Measurements from ENCODE around the gene SEC61G. TPM values are rescaled to one million over a fixed set of nuclear protein-coding genes. Genes with fewer than 3 reads are reported as not detected.

Gene SEC61G
- total RNA-seq, 1 donor from 2014 or later, result 345 TPM

DNA sequence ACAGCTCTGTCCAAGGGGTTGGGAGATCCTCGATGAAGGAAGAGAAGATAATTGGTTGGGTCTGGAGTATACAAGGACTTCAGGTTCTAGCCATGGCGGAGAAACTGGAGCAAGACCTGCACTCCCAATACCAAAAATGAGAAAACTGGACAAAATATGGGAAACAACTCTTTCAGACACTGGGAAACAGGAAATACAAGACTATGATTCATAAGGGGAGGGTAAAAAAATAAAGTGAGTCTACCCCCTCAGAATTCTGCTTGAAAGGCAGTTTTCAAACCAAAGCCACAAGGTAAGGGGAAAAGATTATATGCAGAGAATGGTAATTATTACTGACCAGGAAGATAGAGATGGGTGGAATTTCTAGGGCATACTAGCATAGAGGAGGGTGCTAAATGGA lies 10.2 kb upstream of the SEC61G start:
- no peak for DNase-seq (ENCODE audit: extremely low read depth, low read depth, low spot score)

DNA sequence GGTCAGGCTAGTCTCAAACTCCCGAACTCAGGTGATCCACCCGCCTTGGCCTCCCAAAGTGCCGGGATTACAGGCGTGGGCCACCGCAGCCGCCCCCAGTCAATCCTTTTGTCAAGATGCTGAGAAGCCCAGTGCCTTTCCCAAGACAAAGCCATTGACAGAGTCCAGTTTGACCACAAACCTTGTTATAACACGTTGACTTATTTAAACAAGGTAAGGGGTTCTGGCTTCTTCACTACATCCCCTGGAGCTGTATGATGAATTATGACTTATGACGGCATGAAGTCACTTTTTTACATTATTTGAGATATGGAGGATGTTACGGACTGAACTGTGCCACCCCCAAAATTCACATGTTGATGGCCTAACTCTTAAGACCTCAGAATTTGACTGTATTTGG lies 5.8 kb upstream of the SEC61G start:
- no peak for DNase-seq (ENCODE audit: extremely low read depth, low read depth, low spot score)

DNA sequence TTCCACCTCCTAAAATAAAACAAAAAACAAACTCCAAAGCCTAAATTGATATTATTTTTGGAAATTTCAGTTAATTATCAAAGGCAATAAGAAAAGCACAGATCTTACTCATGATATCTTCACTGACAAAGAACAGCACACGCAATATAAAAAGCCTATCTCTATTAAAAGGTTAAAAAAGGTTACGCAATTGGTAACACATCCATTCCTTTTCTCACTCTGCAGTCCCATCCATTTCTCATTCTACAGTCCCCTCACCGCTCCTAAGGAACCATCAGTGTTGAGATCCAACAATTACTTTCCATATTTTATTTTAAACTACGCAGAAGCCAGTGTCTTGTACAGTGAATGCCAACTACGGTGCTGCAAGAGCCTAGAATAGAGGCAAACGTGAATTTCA lies 1.3 kb downstream of the SEC61G start:
- DNase-seq (ENCODE audit: extremely low read depth, low read depth, low spot score), result no peak

DNA sequence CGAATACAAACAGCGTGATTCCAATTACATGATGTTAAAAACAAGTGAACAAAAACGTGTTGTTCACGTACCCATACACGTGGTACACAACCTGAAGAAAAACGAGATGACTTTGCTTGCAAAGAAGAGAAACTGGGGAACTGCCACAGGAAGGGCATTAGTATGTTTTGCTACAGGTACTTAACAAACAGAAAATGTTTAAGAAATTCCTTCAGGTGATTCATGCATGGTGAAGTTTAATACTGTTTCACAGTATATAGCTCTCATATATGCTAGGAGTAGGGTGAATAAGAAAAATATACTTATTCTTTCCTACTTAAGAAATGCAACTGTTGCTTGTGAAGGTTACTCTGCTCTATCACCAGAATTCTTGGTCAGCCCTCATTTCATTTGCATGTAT lies 9.8 kb downstream of the SEC61G start:
- no peak for DNase-seq (ENCODE audit: extremely low read depth, low read depth, low spot score)

DNA sequence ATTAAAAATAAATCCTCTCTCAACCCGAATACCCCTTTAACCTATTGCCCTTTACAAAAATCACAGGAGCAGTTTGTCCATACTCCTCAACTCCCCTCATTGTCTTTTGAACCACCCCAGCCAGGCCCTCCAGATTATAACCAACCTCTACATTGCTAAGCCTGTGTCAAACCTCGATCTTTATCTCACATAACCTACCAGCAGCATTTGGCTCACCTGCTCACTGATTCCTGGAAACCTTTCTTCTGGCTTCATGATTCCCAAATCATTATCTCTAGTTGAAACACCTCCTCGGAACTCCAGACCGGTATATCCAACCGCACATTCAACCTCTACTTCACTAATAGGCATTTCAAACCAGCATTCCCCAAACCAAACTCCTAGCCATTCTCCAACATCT lies 11.8 kb downstream of the SEC61G start:
- no peak for DNase-seq (ENCODE audit: extremely low read depth, low read depth, low spot score)

DNA sequence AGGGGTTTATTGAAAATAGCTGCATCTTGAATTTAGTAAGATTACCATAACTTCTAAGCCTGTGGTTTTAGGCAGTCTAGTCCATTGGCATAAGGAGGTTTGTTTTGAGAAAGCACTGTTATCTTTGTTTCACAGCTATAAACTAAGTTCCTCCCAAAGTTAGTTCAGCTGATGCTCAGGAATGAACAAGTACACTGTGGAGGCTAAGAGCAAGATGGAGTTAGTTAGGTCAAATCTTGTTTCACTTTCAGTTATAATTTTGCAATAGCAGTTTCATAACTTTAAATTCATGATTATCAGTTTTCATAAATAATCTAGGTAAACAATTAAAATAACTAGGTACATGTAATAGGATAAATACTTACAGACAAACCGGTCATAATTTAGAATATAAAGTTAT lies 15.4 kb downstream of the SEC61G start:
- DNase-seq (ENCODE audit: extremely low read depth, low read depth, low spot score), result no peak

DNA sequence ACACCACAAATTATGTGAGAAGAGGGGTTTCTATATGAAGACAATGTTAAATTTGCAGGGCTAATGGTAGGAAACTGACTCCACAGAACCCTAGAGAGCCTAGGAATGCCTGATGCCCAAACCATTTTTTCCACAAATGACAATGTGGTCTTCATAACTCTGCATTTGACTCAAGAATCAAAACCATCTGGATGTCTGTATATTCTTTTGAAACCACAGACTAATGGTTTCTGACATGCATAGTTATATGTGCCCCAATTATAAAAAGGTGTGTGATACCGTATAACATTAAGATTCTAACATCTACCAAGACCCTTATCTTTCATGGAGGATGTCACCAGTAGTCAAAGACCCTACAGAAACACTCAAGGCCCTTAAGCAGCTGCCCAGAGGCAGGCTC lies 20.3 kb downstream of the SEC61G start:
- no peak for DNase-seq (ENCODE audit: extremely low read depth, low read depth, low spot score)

DNA sequence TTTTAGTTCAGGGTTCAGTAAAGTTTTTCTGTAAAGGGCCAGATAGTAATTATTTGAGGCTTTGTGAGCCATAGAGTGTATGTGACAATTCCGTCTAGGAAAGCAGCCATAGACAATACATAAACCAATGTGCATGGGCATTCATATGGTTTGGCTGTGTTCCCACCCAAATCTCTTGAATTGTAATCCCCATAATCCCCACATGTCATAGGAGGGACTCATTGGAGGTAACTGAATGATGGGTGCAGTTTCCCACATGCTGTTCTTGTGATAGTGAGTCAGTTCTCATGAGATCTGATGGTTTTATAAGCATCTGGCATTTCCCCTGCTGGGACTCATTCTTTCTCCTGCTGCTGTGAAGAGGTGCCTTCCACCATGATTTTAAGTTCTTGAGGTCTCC lies 29.9 kb downstream of the SEC61G start:
- DNase-seq (ENCODE audit: extremely low read depth, low read depth, low spot score), result no peak

DNA sequence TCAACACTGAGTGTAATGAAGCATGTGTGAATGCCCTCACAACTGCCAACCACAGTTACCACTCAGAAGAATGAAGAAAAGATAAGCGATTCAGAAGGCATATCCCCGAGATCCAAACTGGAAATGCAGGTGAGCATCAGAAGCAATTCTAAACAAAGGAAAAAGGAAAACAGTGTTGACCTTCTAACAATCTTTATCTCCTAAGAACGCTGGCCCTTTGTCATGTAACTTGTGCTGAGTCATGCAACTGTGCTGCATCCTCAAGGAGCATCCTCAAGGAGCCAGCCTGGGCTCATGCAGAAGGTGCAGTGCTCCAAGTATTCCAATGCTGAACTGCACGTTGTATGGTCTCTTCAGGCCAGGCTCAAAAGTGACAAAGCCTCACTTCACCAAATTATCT lies 30.6 kb downstream of the SEC61G start:
- DNase-seq (ENCODE audit: extremely low read depth, low read depth, low spot score), result no peak

DNA sequence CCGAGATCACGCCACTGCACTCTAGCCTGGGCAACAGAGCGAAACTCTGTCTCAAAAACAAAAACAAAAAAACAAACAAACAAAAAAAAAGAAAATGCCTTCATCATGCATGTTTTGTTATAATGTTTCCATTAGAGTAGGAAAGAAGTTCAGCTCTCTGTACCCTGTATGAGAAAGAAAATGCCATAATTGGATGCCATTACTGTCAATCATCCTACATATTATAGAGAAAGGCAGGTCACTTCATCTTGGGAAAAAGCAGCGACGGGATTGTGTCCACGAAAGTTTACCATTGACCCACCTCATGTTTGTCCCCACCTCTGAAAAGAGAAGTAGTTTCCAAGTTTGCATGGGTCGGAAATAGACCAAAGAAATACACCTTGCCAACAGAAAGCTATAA lies 33.8 kb downstream of the SEC61G start:
- DNase-seq (ENCODE audit: extremely low read depth, low read depth, low spot score), result no peak

DNA sequence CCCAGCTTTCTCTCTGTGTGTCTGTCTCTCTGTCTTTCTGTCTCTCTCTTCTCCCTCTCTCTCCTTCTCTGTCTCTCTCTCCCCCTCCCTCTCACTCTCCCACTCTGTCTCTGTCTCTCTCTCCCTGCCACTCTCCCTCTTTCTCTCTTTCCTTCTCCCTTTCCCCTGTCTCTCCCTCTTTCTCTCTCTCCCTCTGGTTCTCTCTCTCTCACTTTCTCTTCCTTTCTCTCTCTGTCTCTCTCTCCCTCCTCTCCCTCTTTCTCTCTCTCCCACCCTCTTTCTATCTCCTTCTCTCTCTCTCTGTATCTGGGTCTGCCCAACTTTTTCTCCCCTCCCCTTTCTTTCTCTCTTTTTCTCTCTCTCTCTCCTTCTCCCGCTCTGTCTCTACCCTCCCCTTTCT lies 36.5 kb downstream of the SEC61G start:
- no peak for DNase-seq (ENCODE audit: extremely low read depth, low read depth, low spot score)

DNA sequence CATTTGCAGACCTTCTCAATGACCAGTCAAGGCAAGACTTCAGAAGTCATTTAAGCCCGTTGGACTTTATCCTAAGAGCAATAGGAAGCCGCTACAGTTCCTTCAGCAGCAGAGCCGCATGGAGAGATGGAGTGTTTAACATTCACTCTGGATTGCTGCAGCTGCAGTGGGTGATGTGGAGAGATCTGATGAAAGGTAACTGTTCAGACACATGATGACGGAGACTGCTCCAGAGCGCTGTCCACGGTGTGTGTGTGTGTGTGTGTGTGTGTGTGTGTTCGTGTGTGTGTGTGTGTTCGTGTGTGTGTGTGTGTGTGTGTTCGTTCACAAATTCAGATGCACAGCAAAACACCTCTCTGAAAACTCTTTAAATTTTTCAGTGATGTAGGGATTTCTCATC lies 37.0 kb downstream of the SEC61G start:
- no peak for DNase-seq (ENCODE audit: extremely low read depth, low read depth, low spot score)

DNA sequence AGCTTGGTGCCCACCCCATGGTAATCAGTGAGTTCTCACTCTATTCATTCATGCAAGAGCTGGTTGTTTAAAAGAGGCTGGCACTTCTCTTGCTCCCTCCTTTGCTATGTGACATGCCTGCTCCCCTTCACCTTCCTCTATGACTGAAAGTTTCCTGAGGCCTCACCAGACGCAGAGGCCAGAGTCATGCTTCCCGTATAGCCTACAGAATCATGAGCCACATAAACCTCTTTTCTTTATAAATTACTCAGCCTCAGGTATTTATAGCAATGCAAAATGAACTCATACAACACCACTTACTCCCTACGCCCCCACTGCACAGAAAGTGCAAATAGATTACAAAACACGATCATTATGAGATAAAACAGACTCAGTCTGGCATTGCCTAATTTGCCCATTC lies 39.0 kb downstream of the SEC61G start:
- no peak for DNase-seq (ENCODE audit: extremely low read depth, low read depth, low spot score)

DNA sequence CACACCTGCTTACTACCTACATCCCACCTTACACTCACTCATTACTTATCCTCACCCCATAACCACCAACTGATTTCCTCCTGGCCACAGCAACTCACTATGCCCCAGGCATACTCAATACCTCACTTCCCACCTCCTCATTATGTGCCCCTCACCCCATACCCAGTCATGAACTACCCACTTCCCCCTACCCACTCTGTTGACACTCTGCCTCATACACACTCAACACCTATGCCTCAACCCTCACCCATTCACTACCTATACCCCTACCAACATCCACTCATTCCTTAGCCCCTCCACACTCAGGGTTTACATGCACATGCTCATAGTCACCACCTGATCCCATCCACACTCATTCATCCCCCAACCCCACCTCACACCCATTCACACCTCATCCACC lies 39.6 kb downstream of the SEC61G start:
- DNase-seq (ENCODE audit: extremely low read depth, low read depth, low spot score), result no peak

DNA sequence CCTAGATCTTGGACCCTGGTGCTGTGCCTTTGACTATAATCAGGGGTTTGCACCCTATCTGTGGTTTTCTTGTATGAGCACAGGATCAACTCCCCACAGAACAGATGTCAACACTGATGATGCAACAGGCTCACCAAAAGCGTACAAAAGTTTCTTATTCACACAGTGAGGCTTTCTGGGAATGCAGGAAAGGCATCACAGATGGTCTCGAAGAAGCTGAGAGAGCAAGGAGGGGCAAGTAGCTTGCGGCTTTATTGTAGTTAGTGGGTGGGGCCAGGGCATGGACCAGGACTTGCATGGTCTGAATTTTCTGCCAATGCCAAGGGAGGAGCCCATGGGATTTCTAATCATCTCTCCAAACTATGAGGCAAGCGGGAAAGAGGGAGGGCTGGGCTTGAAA lies 46.2 kb downstream of the SEC61G start:
- no peak for DNase-seq (ENCODE audit: extremely low read depth, low read depth, low spot score)

DNA sequence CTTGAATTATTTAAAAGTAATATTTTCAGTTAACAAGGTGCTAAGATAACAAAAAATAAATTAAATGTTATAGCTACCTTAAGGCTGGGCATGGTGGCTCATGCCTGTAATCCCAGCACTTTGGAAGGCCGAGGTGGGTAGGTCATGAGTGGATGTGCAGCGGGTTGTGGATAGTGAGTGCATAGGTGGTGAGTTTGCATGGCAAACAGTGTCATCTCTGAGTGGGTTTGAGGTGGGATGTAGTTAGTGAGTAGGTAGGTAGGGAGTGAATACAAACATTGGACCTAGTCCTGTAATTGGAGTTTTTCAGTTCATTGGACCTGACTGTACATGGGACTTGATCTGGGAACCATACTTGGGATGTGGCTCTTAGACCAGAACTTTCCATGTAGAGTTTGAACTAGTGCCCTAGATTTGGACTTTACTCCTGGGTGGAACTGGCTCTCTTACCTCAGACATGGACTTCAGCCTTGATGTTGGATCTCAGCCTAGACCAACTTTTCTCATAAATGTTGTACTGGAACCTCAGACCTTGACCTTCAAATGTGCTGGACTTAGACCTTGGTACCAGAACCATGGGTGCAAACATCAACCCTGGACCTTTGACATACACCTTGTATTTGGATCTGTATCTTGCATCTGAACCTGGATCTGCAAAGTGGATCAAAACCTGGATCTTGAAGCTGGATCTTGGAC lies 47.0 kb downstream of the SEC61G start:
- no peak for DNase-seq (ENCODE audit: extremely low read depth, low read depth, low spot score)

DNA sequence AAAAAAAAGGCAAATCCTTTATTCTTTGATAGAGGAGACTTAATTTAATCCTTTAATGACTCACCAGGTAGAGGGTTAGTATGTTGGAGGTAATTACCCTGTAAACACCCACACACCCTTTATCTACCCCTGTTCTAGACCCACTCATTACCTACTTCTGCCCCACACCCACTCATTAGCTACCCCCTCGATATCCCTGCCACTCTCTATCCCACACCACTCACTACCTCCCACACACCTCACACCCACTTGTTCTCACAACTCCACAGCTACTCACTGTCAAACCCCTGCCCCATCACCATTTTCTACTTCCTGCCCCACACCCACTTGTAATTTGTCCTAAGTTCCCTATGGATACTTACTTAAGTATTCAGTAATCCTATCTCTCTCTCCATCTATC lies 49.7 kb downstream of the SEC61G start:
- no peak for DNase-seq (ENCODE audit: extremely low read depth, low read depth, low spot score)

DNA sequence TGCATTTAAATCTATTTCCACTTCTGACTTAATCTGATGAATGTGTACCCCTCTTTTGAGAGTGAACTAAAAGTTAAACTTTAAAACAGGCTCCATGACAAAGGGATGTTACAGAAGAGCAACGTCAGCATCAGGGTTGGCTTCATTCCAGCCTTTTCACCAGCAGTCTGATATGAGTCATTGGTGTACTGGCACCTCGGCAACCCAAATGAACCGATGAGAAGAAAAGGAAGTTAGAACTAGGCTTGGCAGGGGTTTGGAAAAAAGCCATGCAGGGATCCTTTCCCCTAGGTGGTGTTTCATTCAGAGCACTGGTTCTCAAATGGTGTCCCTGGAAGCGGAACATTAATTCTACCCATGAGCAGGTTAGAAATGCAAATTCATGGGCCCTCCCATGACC lies 53.6 kb downstream of the SEC61G start:
- DNase-seq (ENCODE audit: extremely low read depth, low read depth, low spot score), result no peak

DNA sequence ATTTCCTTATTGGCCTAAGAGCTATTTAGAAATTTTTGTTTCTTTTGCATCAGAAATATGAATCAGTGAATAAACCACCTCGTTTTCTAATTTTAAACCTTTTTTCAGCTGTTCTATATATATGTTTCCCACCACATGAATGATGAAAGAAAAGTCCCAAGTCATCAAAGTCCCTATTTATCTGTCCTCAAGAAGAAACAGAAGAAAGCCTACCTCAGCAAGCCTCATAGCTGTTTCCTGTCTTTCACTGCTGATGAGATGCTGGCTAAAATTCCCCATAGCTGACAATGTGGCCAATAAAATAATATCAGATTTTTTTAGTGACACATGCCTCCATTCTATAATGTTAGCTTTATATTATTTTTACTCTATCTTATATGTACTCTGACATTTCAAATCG lies 54.2 kb downstream of the SEC61G start:
- no peak for DNase-seq (ENCODE audit: extremely low read depth, low read depth, low spot score)
